ENCODE results near the gene EYA4. TPM values are rescaled to one million over a fixed set of nuclear protein-coding genes. Genes with fewer than 3 reads are reported as not detected.

The EYA4 gene
- polyA plus RNA-seq, 10 donors: 14.5 to 33.0 (median 20.9) TPM

DNA sequence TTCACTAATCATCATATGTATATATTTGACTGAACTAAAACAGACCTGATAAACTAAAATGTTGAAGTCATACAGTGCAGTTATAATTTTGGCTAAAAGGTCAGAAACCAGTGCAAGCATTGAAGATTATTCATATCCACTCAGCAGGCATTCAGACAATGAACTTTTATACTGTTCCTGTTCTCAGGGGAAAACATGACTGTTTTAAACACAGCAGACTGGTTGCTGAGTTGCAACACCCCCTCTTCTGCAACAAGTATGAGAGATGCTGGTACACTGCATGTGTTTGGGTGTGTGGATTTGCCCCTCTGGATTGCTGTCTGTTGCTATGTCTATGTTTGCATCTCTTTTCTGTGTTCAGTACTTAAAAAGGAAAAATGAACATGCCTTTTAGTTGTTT is 206.8 kb downstream of the EYA4 start:
- DNase-seq: no peak

GRCh38 chr6:133456439-133456838 is 215.3 kb downstream of the EYA4 start:
- no peak for DNase-seq

DNA sequence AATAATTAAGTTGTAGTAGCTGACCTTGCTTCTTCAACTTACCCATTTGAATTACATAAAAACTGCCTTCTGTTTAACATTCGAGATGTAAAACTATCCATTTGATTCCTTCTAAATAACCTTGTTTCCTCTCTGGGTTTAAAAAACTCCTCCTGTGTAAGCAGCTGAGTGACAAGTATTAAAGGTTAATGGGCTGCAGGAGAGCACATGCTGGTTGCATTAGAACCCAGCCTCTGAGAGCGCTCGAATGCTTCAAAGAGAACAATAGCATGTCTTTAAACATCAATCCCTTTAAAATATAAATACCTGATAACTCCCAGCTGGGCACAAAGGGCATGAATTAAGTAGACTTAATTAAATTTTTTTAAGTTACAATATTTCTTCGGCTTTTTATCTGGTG is 215.8 kb downstream of the EYA4 start:
- no peak for DNase-seq

GRCh38 chr6:133460101-133460500 is 218.9 kb downstream of the EYA4 start:
- peak; percentile 14 to 72 (median 21) for DNase-seq

GRCh38 chr6:133463790-133464189 is 222.6 kb downstream of the EYA4 start:
- no peak for DNase-seq

- DNase-seq: no peak
Observed at GRCh38 chr6:133466680-133467079, 225.5 kb downstream of the EYA4 start.

GRCh38 chr6:133467231-133467981 is 226.2 kb downstream of the EYA4 start:
- DNase-seq: no peak

DNA sequence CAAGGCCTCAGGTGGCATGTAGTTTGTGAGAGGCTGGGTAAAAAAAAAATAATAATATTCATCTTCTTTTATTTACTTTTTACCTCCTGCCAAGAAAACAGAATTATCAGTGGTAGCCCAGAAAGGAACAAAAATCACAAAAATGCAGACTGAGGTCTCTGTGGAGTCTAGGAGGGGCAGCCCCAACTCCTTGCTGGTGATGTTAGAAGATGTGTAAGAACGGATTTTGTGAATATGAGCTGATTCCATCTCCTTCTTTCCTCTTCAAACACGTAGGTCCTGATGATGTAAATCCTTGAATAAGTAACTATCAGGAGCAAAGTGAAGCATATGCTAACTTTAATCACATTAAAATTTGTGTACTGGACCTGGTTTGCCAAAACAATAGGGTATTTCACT is 226.8 kb downstream of the EYA4 start:
- no peak for DNase-seq

- no peak for DNase-seq
Observed at GRCh38 chr6:133468591-133468990, 227.4 kb downstream of the EYA4 start.

GRCh38 chr6:133474516-133474915 is 233.4 kb downstream of the EYA4 start:
- no peak for DNase-seq

GRCh38 chr6:133478673-133479072 is 237.5 kb downstream of the EYA4 start:
- DNase-seq: no peak

- DNase-seq: no peak
Observed at GRCh38 chr6:133487174-133487573, 246.0 kb downstream of the EYA4 start.

DNA sequence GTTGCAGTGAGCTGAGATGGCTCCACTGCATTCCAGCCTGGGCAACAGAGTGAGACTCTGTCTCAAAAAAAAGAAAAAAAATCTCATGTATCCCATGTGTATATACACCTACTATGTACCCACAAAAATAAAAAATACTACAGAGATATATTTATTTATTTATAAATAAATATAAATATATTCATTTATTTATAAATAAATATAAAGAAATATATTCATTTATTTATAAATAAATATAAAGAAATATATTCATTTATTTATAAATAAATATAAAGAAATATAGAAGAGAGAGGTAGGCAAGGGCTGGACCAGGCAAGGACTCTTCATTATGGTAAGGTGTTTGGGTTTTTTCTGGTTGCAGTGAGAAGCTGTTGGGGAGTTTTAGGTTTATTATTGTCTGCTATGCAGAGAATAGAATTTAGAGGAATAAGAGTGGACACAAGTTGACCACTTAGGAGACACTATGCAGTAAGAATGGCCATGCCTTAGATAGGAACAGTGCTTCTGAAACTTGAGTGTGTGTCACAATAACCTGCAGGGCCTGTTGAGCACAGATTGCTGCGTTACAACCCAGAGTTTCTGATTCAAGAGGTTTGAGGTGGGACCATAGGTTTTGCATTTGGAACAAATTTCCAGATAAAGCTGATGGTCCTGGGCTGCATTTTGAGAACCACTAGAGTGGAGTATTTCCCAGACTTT is 254.2 kb downstream of the EYA4 start:
- no peak for DNase-seq

- DNase-seq: no peak
Observed at GRCh38 chr6:133499662-133500061, 258.5 kb downstream of the EYA4 start.

DNA sequence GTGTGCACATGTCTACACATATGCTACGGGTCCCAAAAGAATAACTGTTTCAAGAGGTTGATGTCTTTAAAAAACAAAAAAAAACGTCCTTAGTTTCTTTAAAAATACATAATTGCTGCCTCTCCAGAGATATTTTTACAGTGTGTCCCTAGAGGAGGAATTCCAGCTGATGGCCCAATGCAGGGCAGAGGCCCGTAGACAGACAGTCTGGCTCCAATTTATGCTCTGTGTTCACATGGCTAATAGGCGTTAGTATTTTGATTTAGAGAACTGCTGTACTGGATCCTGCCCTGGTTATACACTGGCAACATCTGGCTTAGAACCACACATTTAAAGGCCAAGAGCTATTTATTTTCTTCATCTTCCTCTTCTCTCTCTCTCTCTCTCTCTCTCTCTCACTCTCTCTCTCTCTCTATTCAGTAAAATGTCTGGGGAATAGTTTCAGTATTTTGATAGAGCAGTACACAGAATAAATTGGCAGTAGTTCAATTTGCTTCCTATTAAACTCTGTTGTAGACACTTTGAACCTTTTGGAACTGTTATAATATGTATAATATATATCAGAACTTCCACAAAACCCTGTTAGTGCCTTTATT is 260.6 kb downstream of the EYA4 start:
- DNase-seq: peak in 1 of 3 donors; percentile 9

DNA sequence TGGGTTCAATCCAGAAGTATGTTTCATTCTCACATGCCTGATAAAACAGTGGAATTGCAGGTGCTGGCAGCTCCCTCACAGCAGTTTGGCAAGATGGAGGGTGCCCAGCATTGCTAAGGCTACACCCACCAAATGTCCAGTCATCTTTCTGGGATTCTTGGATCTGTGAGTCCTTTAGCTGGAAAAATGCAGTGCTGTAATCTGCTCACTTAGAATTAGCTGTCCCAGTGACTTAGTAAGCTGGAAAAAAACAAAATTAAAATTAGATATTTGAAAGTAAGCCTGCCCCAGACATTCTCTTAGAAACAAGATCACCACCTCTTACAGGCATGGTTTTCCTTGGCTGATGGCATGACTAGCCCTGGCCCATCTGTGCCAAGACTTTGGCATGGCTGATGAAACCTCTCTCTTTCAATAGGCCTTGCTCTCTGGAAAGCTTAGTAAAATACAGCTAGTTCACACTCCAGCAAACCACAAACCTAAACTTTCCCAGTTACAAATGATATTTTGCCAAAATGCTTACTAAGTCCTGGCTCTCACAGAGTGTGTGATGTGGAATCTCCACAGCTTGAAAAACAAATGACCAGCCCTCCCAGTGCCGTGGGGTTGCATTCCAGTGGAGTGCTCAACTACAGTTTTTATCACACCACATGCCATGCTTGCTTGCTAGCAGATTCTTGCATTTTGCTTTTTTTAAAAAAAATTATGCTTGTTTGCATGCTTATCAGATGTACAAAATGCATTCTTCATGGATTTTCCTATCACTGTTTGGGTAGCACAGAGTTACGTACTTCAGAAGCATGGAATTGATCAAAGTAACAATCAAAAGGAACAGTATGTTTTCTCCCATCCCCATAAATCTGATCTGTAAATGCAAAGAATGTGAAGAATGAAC is 261.5 kb downstream of the EYA4 start:
- DNase-seq: peak; percentile 33 to 69 (median 57)

- DNase-seq: peak in 2 of 3 donors; percentile 13 to 30
Observed at GRCh38 chr6:133503336-133503729, 262.2 kb downstream of the EYA4 start.

GRCh38 chr6:133504158-133504557 is 263.0 kb downstream of the EYA4 start:
- DNase-seq: no peak

GRCh38 chr6:133504761-133505160 is 263.6 kb downstream of the EYA4 start:
- DNase-seq: no peak

GRCh38 chr6:133505681-133506080 is 264.5 kb downstream of the EYA4 start:
- no peak for DNase-seq

- DNase-seq: peak; percentile 37 to 72 (median 49)
Observed at GRCh38 chr6:133512410-133513016, 271.4 kb downstream of the EYA4 start.

Measured in muscle of back (tissue), 11 donors.